ENCODE data around the gene AP4M1.
A peak's percentile ranks its signal among the peaks of the same experiment; 100 is the strongest.
"Not testable (repeated sequence)": the region's sequence is repeated elsewhere in the genome, so short reads cannot be mapped to it uniquely, and the experiment has no call there.

Gene AP4M1

GRCh38 chr7:100142461-100142860 is 41.0 kb downstream of the AP4M1 start:
- no peak for DNase-seq (ENCODE audit: low spot score)
- Histone ChIP-seq H3K4me2 (ENCODE audit: insufficient read depth, low read length, poor library complexity, severe bottlenecking) (no peak overlapping the region), H2BK5ac (ENCODE audit: low read length) (no peak overlapping the region)

DNA sequence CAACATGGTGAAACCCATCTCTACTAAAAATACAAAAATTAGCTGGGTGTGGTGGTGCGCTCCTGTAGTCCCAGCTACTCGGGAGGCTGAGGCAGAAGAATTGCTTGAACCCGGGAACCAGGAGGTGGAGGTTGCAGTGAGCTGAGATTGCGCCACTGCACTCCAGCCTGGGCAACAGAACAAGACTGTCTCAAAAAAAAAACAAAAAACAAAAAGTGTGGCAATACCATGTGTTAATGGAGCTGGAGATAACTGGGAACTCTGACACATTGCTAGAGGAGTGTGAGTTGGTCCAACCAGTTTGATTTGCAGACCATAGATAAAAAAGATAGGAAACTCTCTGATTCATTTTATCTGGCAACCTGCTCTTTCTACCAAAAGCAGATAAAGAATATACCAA is 44.9 kb downstream of the AP4M1 start:
- H3K9ac ChIP-seq (ENCODE audit: low read depth, low read length, poor library complexity); H3K14ac ChIP-seq (ENCODE audit: low read length); H4K8ac ChIP-seq (ENCODE audit: low read depth, low read length); H3K36me3 ChIP-seq (replicated peaks in 1 of 2; ENCODE audit: control insufficient read depth in 2 of 2, insufficient read depth in 2 of 2, low read length in 2 of 2); H2BK5ac ChIP-seq (ENCODE audit: low read length); H2AK5ac ChIP-seq (ENCODE audit: low read depth, low read length); H3K27me3 ChIP-seq (ENCODE audit: control insufficient read depth in 3 of 3, insufficient read depth in 3 of 3, low read depth in 1 of 3, low read length in 3 of 3); H3K79me1 ChIP-seq (ENCODE audit: low read depth, low read length); H3K4ac ChIP-seq (ENCODE audit: low read length); H3K4me1 ChIP-seq (ENCODE audit: control insufficient read depth in 2 of 2, insufficient read depth in 1 of 2, low read depth in 1 of 2, low read length in 2 of 2); H3K18ac ChIP-seq (ENCODE audit: low read length); H4K91ac ChIP-seq (ENCODE audit: low read depth, low read length, poor library complexity); DNase-seq (ENCODE audit: low spot score); H2BK120ac ChIP-seq (ENCODE audit: low read depth, low read length); H2BK12ac ChIP-seq (ENCODE audit: low read length); H2AFZ ChIP-seq (ENCODE audit: low read length); H3K4me3 ChIP-seq (ENCODE audit: low read length in 2 of 2); H2BK15ac ChIP-seq (ENCODE audit: low read length); H3K9me3 ChIP-seq (replicated peaks in 1 of 2; ENCODE audit: control insufficient read depth in 2 of 2, insufficient read depth in 1 of 2, low read depth in 1 of 2, low read length in 2 of 2); H3K23ac ChIP-seq (ENCODE audit: low read depth, low read length, poor library complexity); H3K27ac ChIP-seq (replicated peaks; ENCODE audit: low read length); H3K4me2 ChIP-seq (ENCODE audit: insufficient read depth, low read length, poor library complexity, severe bottlenecking): not testable (repeated sequence)
- WGBS, 2 donors (ENCODE audit: extremely low coverage in 2 of 2, insufficient read length in 2 of 2, insufficient replicate concordance in 1 of 2), result no CpG with 5 or more reads among the region's 4 CpGs

More at GRCh38 chr7:100142461-100142860, 41.0 kb downstream of the AP4M1 start:
- no peaks in the 10 kb centered on the region for H3K4me1 ChIP-seq (ENCODE audit: control insufficient read depth in 2 of 2, insufficient read depth in 1 of 2, low read depth in 1 of 2, low read length in 2 of 2)
- H3K36me3 ChIP-seq (replicated peaks in 1 of 2; ENCODE audit: control insufficient read depth in 2 of 2, insufficient read depth in 2 of 2, low read length in 2 of 2), result peaks cover 0 to 1% of the 10 kb centered on the region in 2 donors
- no peak overlapping the region for H3K14ac ChIP-seq (ENCODE audit: low read length)
- H2AK5ac ChIP-seq (ENCODE audit: low read depth, low read length), result no peak overlapping the region
- H2BK15ac ChIP-seq (ENCODE audit: low read length), result no peak overlapping the region
- no peak overlapping the region for H2AFZ ChIP-seq (ENCODE audit: low read length)
- no CpG with 5 or more reads among the region's 3 CpGs for WGBS, 2 donors (ENCODE audit: extremely low coverage in 2 of 2, insufficient read length in 2 of 2, insufficient replicate concordance in 1 of 2)
- no peak overlapping the region for H3K9ac ChIP-seq (ENCODE audit: low read depth, low read length, poor library complexity)
- no peaks in the 10 kb centered on the region for H3K9me3 ChIP-seq (replicated peaks in 1 of 2; ENCODE audit: control insufficient read depth in 2 of 2, insufficient read depth in 1 of 2, low read depth in 1 of 2, low read length in 2 of 2)
- no peak overlapping the region for H3K27ac ChIP-seq (replicated peaks; ENCODE audit: low read length)
- no peak overlapping the region for H3K23ac ChIP-seq (ENCODE audit: low read depth, low read length, poor library complexity)
- no peak overlapping the region for H3K18ac ChIP-seq (ENCODE audit: low read length)
- no peaks in the 10 kb centered on the region for H3K27me3 ChIP-seq (ENCODE audit: control insufficient read depth in 3 of 3, insufficient read depth in 3 of 3, low read depth in 1 of 3, low read length in 3 of 3)
- no peaks in the 10 kb centered on the region for H3K79me1 ChIP-seq (ENCODE audit: low read depth, low read length)
- H3K4ac ChIP-seq (ENCODE audit: low read length), result no peak overlapping the region
- H4K8ac ChIP-seq (ENCODE audit: low read depth, low read length), result no peak overlapping the region
- no peak overlapping the region for H2BK120ac ChIP-seq (ENCODE audit: low read depth, low read length)
- H4K91ac ChIP-seq (ENCODE audit: low read depth, low read length, poor library complexity), result no peak overlapping the region
- H2BK12ac ChIP-seq (ENCODE audit: low read length), result no peak overlapping the region
- H3K4me3 ChIP-seq (ENCODE audit: low read length in 2 of 2), result no peak overlapping the region

- no peak overlapping the region for H4K8ac ChIP-seq (ENCODE audit: low read depth, low read length)
- no peaks in the 10 kb centered on the region for H3K27me3 ChIP-seq (ENCODE audit: control insufficient read depth in 3 of 3, insufficient read depth in 3 of 3, low read depth in 1 of 3, low read length in 3 of 3)
- H3K18ac ChIP-seq (ENCODE audit: low read length), result no peak overlapping the region
- no peak overlapping the region for H4K91ac ChIP-seq (ENCODE audit: low read depth, low read length, poor library complexity)
- H3K4me2 ChIP-seq (ENCODE audit: insufficient read depth, low read length, poor library complexity, severe bottlenecking), result no peak overlapping the region
- H2AK5ac ChIP-seq (ENCODE audit: low read depth, low read length), result no peak overlapping the region
- no peak for DNase-seq (ENCODE audit: low spot score)
- no peak overlapping the region for H3K14ac ChIP-seq (ENCODE audit: low read length)
- H3K4me3 ChIP-seq (ENCODE audit: low read length in 2 of 2), result no peak overlapping the region
- H2BK120ac ChIP-seq (ENCODE audit: low read depth, low read length), result no peak overlapping the region
- no peak overlapping the region for H2AFZ ChIP-seq (ENCODE audit: low read length)
- H3K23ac ChIP-seq (ENCODE audit: low read depth, low read length, poor library complexity), result no peak overlapping the region
- peaks cover 4% of the 10 kb centered on the region for H3K79me1 ChIP-seq (ENCODE audit: low read depth, low read length)
- peaks cover 0 to 13% of the 10 kb centered on the region in 2 donors for H3K36me3 ChIP-seq (replicated peaks in 1 of 2; ENCODE audit: control insufficient read depth in 2 of 2, insufficient read depth in 2 of 2, low read length in 2 of 2)
- H3K9me3 ChIP-seq (replicated peaks in 1 of 2; ENCODE audit: control insufficient read depth in 2 of 2, insufficient read depth in 1 of 2, low read depth in 1 of 2, low read length in 2 of 2), result no peaks in the 10 kb centered on the region
- no peak overlapping the region for H2BK15ac ChIP-seq (ENCODE audit: low read length)
- no peak overlapping the region for H2BK12ac ChIP-seq (ENCODE audit: low read length)
- peaks cover 0 to 9% of the 10 kb centered on the region in 2 donors for H3K4me1 ChIP-seq (ENCODE audit: control insufficient read depth in 2 of 2, insufficient read depth in 1 of 2, low read depth in 1 of 2, low read length in 2 of 2)
- H3K9ac ChIP-seq (ENCODE audit: low read depth, low read length, poor library complexity), result no peak overlapping the region
- WGBS, 2 donors (ENCODE audit: extremely low coverage in 2 of 2, insufficient read length in 2 of 2, insufficient replicate concordance in 1 of 2), result no CpG with 5 or more reads among the region's 2 CpGs
- no peak overlapping the region for H2BK5ac ChIP-seq (ENCODE audit: low read length)
- no peak overlapping the region for H3K27ac ChIP-seq (replicated peaks; ENCODE audit: low read length)
- H3K4ac ChIP-seq (ENCODE audit: low read length), result no peak overlapping the region
Observed at GRCh38 chr7:100147278-100147677, 45.8 kb downstream of the AP4M1 start.

DNA sequence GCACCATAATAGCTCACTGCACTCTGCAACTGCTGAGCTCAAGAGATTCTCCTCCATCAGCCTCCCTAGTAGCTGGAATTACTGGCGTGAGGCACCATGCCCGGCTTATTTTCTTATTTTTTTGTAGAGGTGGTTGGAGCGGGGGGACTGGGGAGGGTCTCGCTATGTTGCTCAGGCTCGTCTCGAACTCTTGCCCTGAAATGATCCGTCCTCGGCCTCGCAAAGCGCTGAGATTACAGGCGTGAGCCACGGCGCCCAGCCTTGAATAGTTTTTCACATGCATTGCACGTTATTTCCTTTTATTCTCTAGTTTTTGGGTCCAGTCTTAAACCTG is 46.7 kb downstream of the AP4M1 start:
- Histone ChIP-seq H3K4me3 (ENCODE audit: low read length in 2 of 2) (peak overlapping the region in 1 of 2 donors; percentile 33), H3K14ac (ENCODE audit: low read length) (no peak overlapping the region), H4K91ac (ENCODE audit: low read depth, low read length, poor library complexity) (no peak overlapping the region), H3K23ac (ENCODE audit: low read depth, low read length, poor library complexity) (no peak overlapping the region), H3K4ac (ENCODE audit: low read length) (no peak overlapping the region), H3K27me3 (ENCODE audit: control insufficient read depth in 3 of 3, insufficient read depth in 3 of 3, low read depth in 1 of 3, low read length in 3 of 3) (no peaks in the 10 kb centered on the region), H3K79me1 (ENCODE audit: low read depth, low read length) (peaks cover 4% of the 10 kb centered on the region), H3K9ac (ENCODE audit: low read depth, low read length, poor library complexity) (peak overlapping the region; percentile 39), H3K4me1 (ENCODE audit: control insufficient read depth in 2 of 2, insufficient read depth in 1 of 2, low read depth in 1 of 2, low read length in 2 of 2) (peaks cover 0 to 9% of the 10 kb centered on the region in 2 donors), H3K27ac (replicated peaks; ENCODE audit: low read length) (peak overlapping the region; percentile 47), H4K8ac (ENCODE audit: low read depth, low read length) (no peak overlapping the region), H2BK120ac (ENCODE audit: low read depth, low read length) (no peak overlapping the region), H2BK15ac (ENCODE audit: low read length) (no peak overlapping the region), H3K9me3 (replicated peaks in 1 of 2; ENCODE audit: control insufficient read depth in 2 of 2, insufficient read depth in 1 of 2, low read depth in 1 of 2, low read length in 2 of 2) (no peaks in the 10 kb centered on the region), H3K18ac (ENCODE audit: low read length) (peak overlapping the region; percentile 72), H3K36me3 (replicated peaks in 1 of 2; ENCODE audit: control insufficient read depth in 2 of 2, insufficient read depth in 2 of 2, low read length in 2 of 2) (peaks cover 0 to 22% of the 10 kb centered on the region in 2 donors), H2BK12ac (ENCODE audit: low read length) (no peak overlapping the region), H2AFZ (ENCODE audit: low read length) (peak overlapping the region; percentile 87), H2AK5ac (ENCODE audit: low read depth, low read length) (no peak overlapping the region), H3K4me2 (ENCODE audit: insufficient read depth, low read length, poor library complexity, severe bottlenecking) (peak overlapping the region; percentile 47), H2BK5ac (ENCODE audit: low read length) (peak overlapping the region; percentile 16)
- WGBS, 2 donors (ENCODE audit: extremely low coverage in 2 of 2, insufficient read length in 2 of 2, insufficient replicate concordance in 1 of 2), result no CpG with 5 or more reads among the region's 14 CpGs
- no peak for DNase-seq (ENCODE audit: low spot score)

All from neuronal stem cell (in vitro differentiated cells).